Measurements from ENCODE around the gene NUTM2B. TPM values are rescaled to one million over a fixed set of nuclear protein-coding genes. Genes with fewer than 3 reads are reported as not detected.
A peak's percentile ranks its signal among the peaks of the same experiment; 100 is the strongest.
"Not testable (repeated sequence)": the region's sequence is repeated elsewhere in the genome, so short reads cannot be mapped to it uniquely, and the experiment has no call there.

Gene NUTM2B
- polyA plus RNA-seq, 2 of the 4 experiments (the other 2 are of a cell fraction), result 0.14 to 0.21 TPM

GRCh38 chr10:79726620-79727019 is 23.6 kb downstream of the NUTM2B start:
- FAIRE-seq, POLR2A ChIA-PET: not testable (repeated sequence)
- WGBS (ENCODE audit: missing lambda C conversion rate), result 0% methylated on average over 1 of the region's 1 CpG

DNA sequence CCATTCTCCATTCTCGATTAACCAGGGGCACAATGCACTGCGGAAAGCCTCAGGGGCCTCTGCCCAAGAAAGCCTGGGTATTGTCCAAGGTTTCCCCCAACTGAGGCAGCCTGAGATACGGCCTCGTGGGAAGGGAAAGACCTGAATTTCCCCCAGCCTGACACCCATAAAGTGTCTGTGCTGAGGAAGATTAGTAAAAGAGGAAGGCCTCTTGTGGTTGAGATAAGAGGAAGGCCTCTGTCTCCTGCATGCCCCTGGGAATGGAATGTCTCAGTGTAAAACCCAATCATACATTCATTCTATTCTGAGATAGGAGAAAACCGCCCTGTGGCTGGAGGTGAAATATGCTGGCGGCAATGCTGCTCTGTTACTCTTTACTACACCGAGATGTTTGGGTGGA is 41.8 kb downstream of the NUTM2B start:
- CTCF ChIA-PET; H3K4me1 ChIP-seq; H3K9me3 ChIP-seq; ATAC-seq; DNase-seq (ENCODE audit: low read depth in 1 of 2, low spot score in 1 of 2); H3K27ac ChIP-seq; FAIRE-seq; POLR2A ChIA-PET; H3K4me2 ChIP-seq; H3K4me3 ChIP-seq: not testable (repeated sequence)
- 100% methylated on average over 3 of the region's 7 CpGs for WGBS (ENCODE audit: missing lambda C conversion rate)

More at GRCh38 chr10:79726620-79727019, 23.6 kb downstream of the NUTM2B start:
- H3K4me2 ChIP-seq, H3K4me3 ChIP-seq, H3K4me1 ChIP-seq, CTCF ChIA-PET, H3K27ac ChIP-seq, H3K9me3 ChIP-seq: not testable (repeated sequence)
- DNase-seq (ENCODE audit: low read depth in 1 of 2, low spot score in 1 of 2), result peak in 1 of 2 experiments; percentile 6
- ATAC-seq, result peak in 1 of 2 experiments; percentile 29; a peak in 1 of 6 replicates

GRCh38 chr10:79748510-79748909 is 45.5 kb downstream of the NUTM2B start:
- H3K4me1 ChIP-seq; FAIRE-seq; CTCF ChIA-PET; H3K27ac ChIP-seq; DNase-seq (ENCODE audit: low read depth in 1 of 2, low spot score in 1 of 2); H3K9me3 ChIP-seq; H3K4me3 ChIP-seq; H3K4me2 ChIP-seq; ATAC-seq; POLR2A ChIA-PET: not testable (repeated sequence)
- 100% methylated on average over 1 of the region's 2 CpGs for WGBS (ENCODE audit: missing lambda C conversion rate)

DNA sequence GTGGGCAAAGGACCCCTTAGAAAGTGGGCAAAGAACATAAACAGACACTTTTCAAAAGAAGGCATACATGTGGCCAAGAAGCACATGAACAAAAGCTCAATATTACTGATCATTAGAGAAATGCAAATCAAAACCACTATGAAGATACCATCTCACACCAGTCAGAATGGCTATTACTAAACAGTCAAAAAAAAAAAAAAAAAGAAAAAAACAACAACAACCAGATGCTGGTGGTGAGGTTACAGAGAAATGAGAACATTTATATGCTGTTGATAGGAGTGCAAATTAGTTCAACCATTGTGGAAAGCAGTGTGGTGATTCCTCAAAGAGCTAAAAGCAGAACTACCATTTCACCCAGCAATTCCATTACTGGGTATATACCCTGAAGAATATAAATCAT is 50.6 kb downstream of the NUTM2B start:
- H3K27ac ChIP-seq; H3K4me3 ChIP-seq; POLR2A ChIA-PET; H3K9me3 ChIP-seq; FAIRE-seq; H3K4me1 ChIP-seq; DNase-seq (ENCODE audit: low read depth in 1 of 2, low spot score in 1 of 2); CTCF ChIA-PET; ATAC-seq; H3K4me2 ChIP-seq: not testable (repeated sequence)

- H3K27ac ChIP-seq, FAIRE-seq, H3K4me1 ChIP-seq, H3K4me3 ChIP-seq, POLR2A ChIA-PET, CTCF ChIA-PET, H3K4me2 ChIP-seq, H3K9me3 ChIP-seq: not testable (repeated sequence)
- peak; percentile 24 to 72; a peak in 4 of 6 replicates for ATAC-seq
- DNase-seq (ENCODE audit: low read depth in 1 of 2, low spot score in 1 of 2), result peak; percentile 2 to 6
- 73% methylated on average over 3 of the region's 3 CpGs for WGBS (ENCODE audit: missing lambda C conversion rate)
Observed at GRCh38 chr10:79758297-79758993, 55.4 kb downstream of the NUTM2B start.

Other genes with a start within 250 kb of the NUTM2B start
- gene EIF5AL1, start 190.7 kb upstream of the NUTM2B start, polyA plus RNA-seq (2011; rRNA removed), result 1.7 and 2.7 TPM in 2 replicates
- gene EIF5AL1, start 190.7 kb upstream of the NUTM2B start, polyA plus RNA-seq (2017; fragmentation: RNase III; extraction: RNeasy Plus Mini Kit Qiagen cat#74134 plus additional on column Dnase treatment), result 1.5 to 5.7 TPM (median 4.1 TPM) in 3 replicates
- gene SFTPA2, start 142.8 kb upstream of the NUTM2B start, polyA plus RNA-seq (2011; rRNA removed), result not detected in 2 replicates
- not detected in 3 replicates for gene SFTPA2, start 142.8 kb upstream of the NUTM2B start, polyA plus RNA-seq (2017; fragmentation: RNase III; extraction: RNeasy Plus Mini Kit Qiagen cat#74134 plus additional on column Dnase treatment)
- gene SFTPA1, start 92.3 kb upstream of the NUTM2B start, polyA plus RNA-seq (2011; rRNA removed), result not detected in 2 replicates
- not detected in 3 replicates for gene SFTPA1, start 92.3 kb upstream of the NUTM2B start, polyA plus RNA-seq (2017; fragmentation: RNase III; extraction: RNeasy Plus Mini Kit Qiagen cat#74134 plus additional on column Dnase treatment)
- 0.21 and 0.34 TPM in 2 replicates for gene NUTM2E, start 123.5 kb downstream of the NUTM2B start, polyA plus RNA-seq (2011; rRNA removed)
- gene NUTM2E, start 123.5 kb downstream of the NUTM2B start, polyA plus RNA-seq (2017; fragmentation: RNase III; extraction: RNeasy Plus Mini Kit Qiagen cat#74134 plus additional on column Dnase treatment), result 0.22 to 0.37 TPM (median 0.29 TPM) in 3 replicates
- 0.19 TPM in 2 replicates for gene SFTPD, start 245.9 kb downstream of the NUTM2B start, polyA plus RNA-seq (2011; rRNA removed)
- gene SFTPD, start 245.9 kb downstream of the NUTM2B start, polyA plus RNA-seq (2017; fragmentation: RNase III; extraction: RNeasy Plus Mini Kit Qiagen cat#74134 plus additional on column Dnase treatment), result 0.17 to 0.40 TPM (median 0.25 TPM) in 3 replicates